ENCODE results near the gene CLTCL1.
"Not testable (repeated sequence)": the region's sequence is repeated elsewhere in the genome, so short reads cannot be mapped to it uniquely, and the experiment has no call there.

The CLTCL1 gene

DNA sequence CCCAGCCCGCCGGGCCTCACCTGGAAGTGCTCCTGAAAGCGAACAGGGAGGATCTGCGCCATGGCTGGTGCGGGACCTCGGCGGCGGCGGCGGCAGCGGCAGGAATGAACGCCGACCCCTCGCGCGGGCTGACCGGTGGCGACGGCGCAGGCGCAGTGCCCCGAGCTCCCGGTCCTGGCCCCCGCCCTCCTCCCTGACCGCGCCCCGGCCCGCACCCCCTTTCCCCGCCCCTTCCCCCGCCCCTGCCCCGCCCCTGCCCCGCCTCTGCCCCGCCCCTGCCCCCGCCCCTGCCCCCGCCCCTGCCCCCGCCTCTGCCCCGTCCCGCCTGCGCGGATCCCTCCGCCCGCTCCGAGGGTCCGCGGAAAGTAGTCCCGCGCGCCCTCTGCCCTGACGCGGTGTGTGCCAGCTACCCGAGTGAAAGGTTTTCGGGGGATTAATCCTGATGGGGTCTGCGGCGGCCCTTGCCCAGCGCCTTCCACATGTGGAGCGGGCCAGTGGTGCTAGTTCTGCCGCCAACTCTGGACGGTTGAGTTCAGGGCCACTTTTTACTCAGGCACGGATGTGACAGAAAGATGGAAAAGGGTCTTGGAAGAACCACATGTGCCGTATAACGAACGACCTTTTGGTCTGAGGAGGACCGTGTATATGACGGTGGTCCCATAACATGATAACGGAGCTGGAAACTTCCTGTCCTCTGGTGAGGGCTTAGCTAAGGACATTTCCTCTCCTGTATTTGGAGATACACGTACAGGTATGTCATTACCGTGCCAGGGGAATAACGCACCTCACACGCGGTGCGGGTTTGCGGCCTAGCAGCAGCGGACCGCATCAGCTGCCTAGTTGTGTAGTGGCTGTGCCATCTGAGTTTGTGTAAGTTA, at the start of gene CLTCL1:
Gene CLTCL1, minus strand, starts transcription at position 140 of the 878 bp plus-strand sequence. Its CDS starts 78 bp downstream, at position 62.
- Mint-ChIP-seq H3K4me3 (peak within 1 kb of the TSS; percentile 88 to 92), H3K4me1 (peaks cover 13 to 16% of the 10 kb centered on the region in 2 donors), H3K9me3 (no peaks in the 10 kb centered on the region), H3K27ac (peak within 1 kb of the TSS; percentile 92), H3K36me3 (no peaks in the 10 kb centered on the region), H3K27me3 (peaks cover 12 to 19% of the 10 kb centered on the region in 2 donors)
- ATAC-seq (replicated peaks) = peak; percentile 69 to 81
- peak; percentile 62 for DNase-seq

DNA sequence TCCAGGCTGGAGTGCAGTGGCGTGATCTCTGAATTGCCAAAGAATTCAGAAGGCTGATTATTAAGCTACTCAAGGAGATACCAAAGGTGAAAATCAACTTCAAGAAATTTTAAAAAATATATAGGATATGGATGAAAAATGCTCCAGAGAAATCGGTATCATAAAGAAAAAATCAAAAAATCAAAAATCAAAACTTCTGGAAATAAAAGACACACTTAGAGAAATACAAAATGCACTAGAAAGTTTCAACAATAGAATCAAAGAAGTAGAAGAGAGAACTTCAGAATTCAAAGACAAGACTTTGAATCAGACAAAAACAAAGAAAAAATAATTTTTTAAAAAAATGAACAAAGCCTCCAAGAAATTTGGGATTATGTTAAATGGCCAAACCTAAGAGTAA, 45.6 kb upstream of the CLTCL1 start:
- ATAC-seq (replicated peaks) (no peak), DNase-seq (no peak)
- H3K9me3 Mint-ChIP-seq = peaks cover 35 to 41% of the 10 kb centered on the region in 2 donors
- H3K4me1 Mint-ChIP-seq = peaks cover 0 to 4% of the 10 kb centered on the region in 2 donors
- H3K4me3 Mint-ChIP-seq = no peak overlapping the region
- H3K36me3 Mint-ChIP-seq = peaks cover 84 to 97% of the 10 kb centered on the region in 2 donors
- no peak overlapping the region for H3K27ac Mint-ChIP-seq
- H3K27me3 Mint-ChIP-seq = no peaks in the 10 kb centered on the region

DNA sequence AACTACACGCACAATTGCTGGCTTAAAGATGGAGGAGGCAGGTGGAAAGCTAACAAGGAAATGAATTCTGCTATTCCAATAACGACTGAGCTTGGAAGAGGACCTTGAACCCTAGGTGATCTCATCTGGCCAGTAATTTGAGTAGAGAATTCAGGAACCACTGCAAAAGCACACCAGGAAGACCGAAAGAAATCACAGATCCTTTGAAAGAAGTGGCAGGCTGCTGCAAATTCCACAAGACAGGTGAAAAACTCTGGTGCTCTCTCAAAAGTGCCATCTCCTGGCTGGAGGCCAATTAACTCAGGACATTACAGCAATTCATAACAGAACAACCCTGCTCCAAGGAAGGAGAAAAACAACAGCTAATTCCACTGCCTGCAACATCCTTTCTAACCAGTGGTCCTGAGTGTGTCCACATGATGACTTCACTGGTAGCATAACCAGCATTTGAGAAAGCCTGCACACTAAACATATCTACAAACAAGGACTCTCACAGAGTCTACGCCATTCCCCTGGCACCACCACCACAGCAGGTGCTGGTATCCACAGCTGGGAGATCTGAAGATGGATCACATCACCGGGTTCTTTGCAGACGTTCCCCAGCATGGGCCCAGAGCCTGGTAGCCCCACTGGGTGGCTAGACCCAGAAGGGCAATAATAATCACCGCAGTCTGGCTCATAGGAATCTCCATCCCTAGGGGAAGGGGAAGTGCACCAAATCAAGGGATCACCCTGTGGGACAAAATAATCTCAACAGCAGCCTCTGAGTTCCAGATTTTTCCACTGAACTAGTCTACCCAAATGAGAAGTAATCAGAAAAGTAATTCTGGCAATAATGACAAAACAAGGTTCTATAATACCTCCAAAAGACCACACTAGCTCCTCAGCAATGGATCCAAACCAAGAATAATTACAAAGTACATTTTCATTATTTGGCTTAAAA, 44.9 kb upstream of the CLTCL1 start:
- Mint-ChIP-seq H3K36me3 (peaks cover 85 to 97% of the 10 kb centered on the region in 2 donors), H3K4me1 (no peaks in the 10 kb centered on the region), H3K9me3 (peaks cover 38 to 40% of the 10 kb centered on the region in 2 donors), H3K27ac (no peak overlapping the region), H3K27me3 (no peaks in the 10 kb centered on the region), H3K4me3 (no peak overlapping the region)
- no peak for DNase-seq
- no peak for ATAC-seq (replicated peaks)

GRCh38 chr22:19331975-19332374, 40.5 kb upstream of the CLTCL1 start:
- DNase-seq (no peak), ATAC-seq (replicated peaks) (no peak)
- H3K9me3 Mint-ChIP-seq = peaks cover 26 to 31% of the 10 kb centered on the region in 2 donors
- H3K36me3 Mint-ChIP-seq = peaks cover 78 to 82% of the 10 kb centered on the region in 2 donors
- no peaks in the 10 kb centered on the region for H3K27me3 Mint-ChIP-seq
- H3K4me3 Mint-ChIP-seq = no peak overlapping the region
- no peak overlapping the region for H3K27ac Mint-ChIP-seq
- H3K4me1 Mint-ChIP-seq = no peaks in the 10 kb centered on the region

GRCh38 chr22:19331474-19331873, 40.0 kb upstream of the CLTCL1 start:
- peaks cover 24 to 31% of the 10 kb centered on the region in 2 donors for H3K9me3 Mint-ChIP-seq
- peaks cover 73 to 77% of the 10 kb centered on the region in 2 donors for H3K36me3 Mint-ChIP-seq

GRCh38 chr22:19330865-19331418, 39.4 kb upstream of the CLTCL1 start:
- H3K27ac Mint-ChIP-seq = peak overlapping the region; percentile 44
- peaks cover 22 to 35% of the 10 kb centered on the region in 2 donors for H3K9me3 Mint-ChIP-seq
- peaks cover 68 to 77% of the 10 kb centered on the region in 2 donors for H3K36me3 Mint-ChIP-seq
- ATAC-seq (replicated peaks) (no peak), DNase-seq (no peak)
- no peaks in the 10 kb centered on the region for H3K4me1 Mint-ChIP-seq
- no peak overlapping the region for H3K4me3 Mint-ChIP-seq
- H3K27me3 Mint-ChIP-seq = no peaks in the 10 kb centered on the region

More at GRCh38 chr22:19331474-19331873, 40.0 kb upstream of the CLTCL1 start:
- peak overlapping the region; percentile 44 for H3K27ac Mint-ChIP-seq
- H3K27me3 Mint-ChIP-seq = no peaks in the 10 kb centered on the region
- ATAC-seq (replicated peaks) (no peak), DNase-seq (no peak)
- no peaks in the 10 kb centered on the region for H3K4me1 Mint-ChIP-seq
- no peak overlapping the region for H3K4me3 Mint-ChIP-seq

- ATAC-seq (replicated peaks); DNase-seq; H3K4me1 Mint-ChIP-seq; H3K27ac Mint-ChIP-seq; H3K4me3 Mint-ChIP-seq; H3K27me3 Mint-ChIP-seq: not testable (repeated sequence)
- peaks cover 19 to 31% of the 10 kb centered on the region in 2 donors for H3K9me3 Mint-ChIP-seq
- peaks cover 60 to 69% of the 10 kb centered on the region in 2 donors for H3K36me3 Mint-ChIP-seq
Measured at GRCh38 chr22:19330205-19330604, 38.7 kb upstream of the CLTCL1 start.

- Mint-ChIP-seq H3K4me1 (no peaks in the 10 kb centered on the region), H3K4me3 (no peak overlapping the region), H3K9me3 (peaks cover 17 to 32% of the 10 kb centered on the region in 2 donors), H3K27me3 (no peaks in the 10 kb centered on the region), H3K36me3 (peaks cover 56 to 63% of the 10 kb centered on the region in 2 donors), H3K27ac (no peak overlapping the region)
- DNase-seq = no peak
- ATAC-seq (replicated peaks) = no peak
Measured at GRCh38 chr22:19329454-19329853, 37.9 kb upstream of the CLTCL1 start.

DNA sequence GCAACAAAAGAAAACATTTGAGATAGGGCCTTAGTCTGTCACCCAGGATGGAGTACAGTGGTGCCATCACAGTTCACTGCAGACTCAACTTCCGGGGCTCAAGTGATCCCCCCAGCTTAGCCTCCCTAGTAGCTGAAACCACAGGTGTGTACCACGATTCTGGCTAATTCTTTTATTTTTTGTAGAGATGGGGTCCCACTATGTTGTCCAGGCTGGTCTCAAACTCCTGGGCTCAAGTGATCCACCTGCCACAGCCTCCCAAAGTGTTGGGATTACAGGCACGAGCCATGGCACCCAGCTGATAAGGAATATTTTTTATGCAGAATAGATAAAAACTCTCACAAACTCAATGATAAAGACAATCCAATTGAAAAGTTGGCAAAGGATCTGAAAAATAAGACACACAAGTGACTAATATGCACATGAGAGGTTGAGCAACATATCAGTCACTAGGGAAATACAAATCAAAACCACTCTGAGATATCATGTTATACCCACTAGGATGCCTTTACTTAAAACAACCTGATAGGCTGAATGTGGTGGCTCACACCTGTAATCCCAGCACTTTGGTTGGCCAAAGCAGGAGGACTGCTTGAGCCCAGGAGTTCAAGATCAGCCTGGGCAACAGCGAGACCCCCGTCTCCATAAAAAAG, 33.9 kb upstream of the CLTCL1 start:
- DNase-seq (no peak), ATAC-seq (replicated peaks) (no peak)
- Mint-ChIP-seq H3K27ac (no peak overlapping the region), H3K27me3 (no peaks in the 10 kb centered on the region), H3K9me3 (peaks cover 3 to 24% of the 10 kb centered on the region in 2 donors), H3K36me3 (peaks cover 28 to 36% of the 10 kb centered on the region in 2 donors), H3K4me1 (no peaks in the 10 kb centered on the region), H3K4me3 (no peak overlapping the region)

GRCh38 chr22:19323420-19323819, 31.9 kb upstream of the CLTCL1 start:
- H3K27ac Mint-ChIP-seq; H3K4me3 Mint-ChIP-seq; H3K27me3 Mint-ChIP-seq; ATAC-seq (replicated peaks); H3K4me1 Mint-ChIP-seq; DNase-seq: not testable (repeated sequence)
- H3K36me3 Mint-ChIP-seq = peaks cover 12 to 23% of the 10 kb centered on the region in 2 donors
- H3K9me3 Mint-ChIP-seq = peaks cover 7 to 25% of the 10 kb centered on the region in 2 donors

DNA sequence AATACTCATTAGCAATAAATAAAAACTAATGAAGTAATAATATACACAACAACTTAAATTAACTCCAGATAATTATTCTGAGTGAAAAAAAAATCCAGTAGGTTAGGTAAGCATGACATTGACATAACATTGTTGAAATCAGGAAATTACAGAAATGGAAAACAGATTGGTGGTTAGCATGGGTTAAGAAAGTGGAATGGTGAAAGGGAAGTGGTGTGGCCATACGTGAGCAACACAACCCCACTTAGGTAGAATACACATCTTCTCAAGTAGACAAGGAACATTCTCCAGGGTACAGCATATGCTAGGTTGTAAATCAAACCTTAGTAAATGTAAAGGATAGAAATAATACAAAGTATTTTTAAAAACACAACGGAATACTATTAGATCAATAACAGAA, 30.2 kb upstream of the CLTCL1 start:
- DNase-seq (no peak), ATAC-seq (replicated peaks) (no peak)
- Mint-ChIP-seq H3K4me1 (no peaks in the 10 kb centered on the region), H3K27ac (no peak overlapping the region), H3K27me3 (no peaks in the 10 kb centered on the region), H3K4me3 (no peak overlapping the region), H3K9me3 (peaks cover 11 to 26% of the 10 kb centered on the region in 2 donors), H3K36me3 (peaks cover 8 to 24% of the 10 kb centered on the region in 2 donors)

GRCh38 chr22:19320136-19320535, 28.6 kb upstream of the CLTCL1 start:
- peaks cover 8 to 22% of the 10 kb centered on the region in 2 donors for H3K36me3 Mint-ChIP-seq
- peaks cover 18% of the 10 kb centered on the region in 2 donors for H3K9me3 Mint-ChIP-seq
- not testable (repeated sequence) for DNase-seq; H3K4me1 Mint-ChIP-seq; ATAC-seq (replicated peaks); H3K4me3 Mint-ChIP-seq; H3K27me3 Mint-ChIP-seq; H3K27ac Mint-ChIP-seq

DNA sequence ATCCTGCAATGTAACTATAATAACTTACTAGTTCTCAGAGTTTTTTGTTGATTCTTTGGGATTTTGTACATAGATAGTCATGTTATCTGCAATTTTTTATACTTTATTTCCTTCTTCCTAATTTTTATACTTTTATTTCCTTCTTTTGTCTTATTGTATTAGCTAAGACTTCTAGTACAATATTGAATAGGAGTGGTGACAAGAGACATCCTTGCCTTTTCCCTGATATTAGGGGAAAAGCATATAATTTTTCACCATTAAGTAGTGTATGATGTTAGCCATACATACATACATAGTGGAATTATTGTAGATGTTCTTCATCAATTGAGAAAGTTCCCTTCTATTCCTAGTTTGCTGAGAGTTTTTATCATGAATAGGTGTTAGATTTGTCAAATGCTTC, 27.8 kb upstream of the CLTCL1 start:
- no peak for DNase-seq
- H3K27me3 Mint-ChIP-seq = no peaks in the 10 kb centered on the region
- ATAC-seq (replicated peaks) = no peak
- no peaks in the 10 kb centered on the region for H3K4me1 Mint-ChIP-seq
- H3K27ac Mint-ChIP-seq = no peak overlapping the region
- H3K36me3 Mint-ChIP-seq = peaks cover 9 to 23% of the 10 kb centered on the region in 2 donors
- peaks cover 15 to 18% of the 10 kb centered on the region in 2 donors for H3K9me3 Mint-ChIP-seq
- H3K4me3 Mint-ChIP-seq = no peak overlapping the region

Measured in stimulated activated naive B cell treated with anti-CD40 and anti-IgM and Interleukin-4, amounts not matched to agents 10 μg/mL and 1 μg/mL and 100 μg/mL, for 72 hours (primary cell).